HEK293T (cell line): Measurements from ENCODE around the gene DCPS.

ENCODE experiments used
- ARNT ChIP-seq: fragments of 450-650 bp; IDR thresholded peaks from 2 replicates; pipeline ENCODE4 v1.6.1; 2017; ENCODE audit warnings: mild to moderate bottlenecking
- BHLHE40 ChIP-seq: fragments of 450-650 bp; IDR thresholded peaks from 2 replicates; pipeline ENCODE4 v1.6.1; 2016; ENCODE audit warnings: mild to moderate bottlenecking, moderate library complexity, borderline replicate concordance
- ELF4 ChIP-seq: fragments of 450-650 bp; IDR thresholded peaks from 2 replicates; pipeline ENCODE4 v1.6.1; 2017; ENCODE audit warnings: antibody characterized with exemption
- FOXA1 ChIP-seq: fragments of 450-650 bp; IDR thresholded peaks from 2 replicates; pipeline ENCODE4 v1.6.1; 2016; ENCODE audit warnings: mild to moderate bottlenecking
- FOXK2 ChIP-seq: fragments of 450-650 bp; IDR thresholded peaks from 2 replicates; pipeline ENCODE4 v1.6.1; 2016; ENCODE audit warnings: mild to moderate bottlenecking
- FOXM1 ChIP-seq: fragments of 450-650 bp; IDR thresholded peaks from 2 replicates; pipeline ENCODE4 v1.6.1; 2017; ENCODE audit warnings: mild to moderate bottlenecking, borderline replicate concordance
- HDGF ChIP-seq: fragments of 450-650 bp; IDR thresholded peaks from 2 replicates; pipeline ENCODE4 v1.6.1; 2017; ENCODE audit warnings: antibody characterized with exemption, borderline replicate concordance
- LEF1 ChIP-seq: fragments of 450-650 bp; IDR thresholded peaks from 2 replicates; pipeline ENCODE4 v1.6.1; 2017; ENCODE audit warnings: mild to moderate bottlenecking, borderline replicate concordance
- NFRKB ChIP-seq: fragments of 450-650 bp; IDR thresholded peaks from 2 replicates; pipeline ENCODE4 v1.6.1; 2016; ENCODE audit warnings: mild to moderate bottlenecking, moderate library complexity
- SP1 ChIP-seq: fragments of 450-650 bp; IDR thresholded peaks from 2 replicates; pipeline ENCODE4 v1.6.1; 2017
- SUZ12 ChIP-seq: fragments of 450-650 bp; IDR thresholded peaks from 2 replicates; pipeline ENCODE4 v1.6.1; 2016; ENCODE audit warnings: mild to moderate bottlenecking
- TARDBP ChIP-seq: fragments of 450-650 bp; IDR thresholded peaks from 2 replicates; pipeline ENCODE4 v1.6.1; 2016
- TF ChIP-seq, protein P1 (sequence below): fragments of 450-650 bp; IDR thresholded peaks from 2 replicates; pipeline ENCODE4 v1.6.1; 2016

DNA sequence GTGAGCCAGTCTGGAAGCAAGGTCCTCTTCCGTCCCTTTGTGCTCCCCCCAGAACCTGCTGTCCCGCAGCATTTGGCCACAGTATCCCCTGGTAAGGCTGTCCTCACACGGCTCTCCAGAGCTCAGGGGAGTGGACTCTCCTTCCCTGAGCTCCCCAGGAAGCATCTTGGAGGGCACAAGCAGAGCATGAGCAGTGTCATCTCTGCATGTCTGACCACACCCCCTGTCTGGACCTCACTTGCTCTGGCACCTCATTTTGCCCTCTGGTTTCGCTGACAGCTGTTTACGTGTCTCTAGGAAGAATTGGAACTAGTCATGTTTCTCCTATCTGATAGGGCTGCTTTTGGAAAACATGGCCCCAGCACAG is 15.5 kb downstream of the DCPS start:
- TF ChIP-seq FOXA1 (no peak), ARNT (no peak), ELF4 (no peak), BHLHE40 (no peak), FOXM1 (no peak), FOXK2 (no peak), SP1 (no peak), SUZ12 (no peak), LEF1 (no peak), HDGF (no peak), TARDBP (no peak), NFRKB (no peak)
- TF ChIP-seq, protein P1, sequence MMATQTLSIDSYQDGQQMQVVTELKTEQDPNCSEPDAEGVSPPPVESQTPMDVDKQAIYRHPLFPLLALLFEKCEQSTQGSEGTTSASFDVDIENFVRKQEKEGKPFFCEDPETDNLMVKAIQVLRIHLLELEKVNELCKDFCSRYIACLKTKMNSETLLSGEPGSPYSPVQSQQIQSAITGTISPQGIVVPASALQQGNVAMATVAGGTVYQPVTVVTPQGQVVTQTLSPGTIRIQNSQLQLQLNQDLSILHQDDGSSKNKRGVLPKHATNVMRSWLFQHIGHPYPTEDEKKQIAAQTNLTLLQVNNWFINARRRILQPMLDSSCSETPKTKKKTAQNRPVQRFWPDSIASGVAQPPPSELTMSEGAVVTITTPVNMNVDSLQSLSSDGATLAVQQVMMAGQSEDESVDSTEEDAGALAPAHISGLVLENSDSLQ = no peak
